Breast epithelium (tissue), 3 donors: ENCODE data around the gene PRRC2C.
"Not testable (repeated sequence)": the region's sequence is repeated elsewhere in the genome, so short reads cannot be mapped to it uniquely, and the experiment has no call there.

ENCODE experiments used
- CTCF ChIP-seq, 3 donors: fragments of 450-650 bp; IDR thresholded peaks; one replicate each; pipeline ENCODE4 v1.5.1; 2016 to 2017; ENCODE audit warnings: antibody characterized with exemption in 3 of 3, mild to moderate bottlenecking in 3 of 3, moderate library complexity in 3 of 3
- POLR2A ChIP-seq: fragments of 450-650 bp; IDR thresholded peaks from one replicate; pipeline ENCODE4 v1.6.1; 2016; ENCODE audit warnings: antibody characterized with exemption, mild to moderate bottlenecking, moderate library complexity
- POLR2AphosphoS5 ChIP-seq, 3 donors: sonication (generic); formaldehyde crosslinking; IDR thresholded peaks; one replicate each; pipeline ENCODE4 v1.6.1; 2017; ENCODE audit warnings: antibody characterized with exemption in 3 of 3

- TF ChIP-seq CTCF (IDR thresholded peaks at IDR 0.05); POLR2A; POLR2AphosphoS5 (IDR thresholded peaks at IDR 0.05): not testable (repeated sequence)
These were observed 65.3 kb downstream of the PRRC2C start for GRCh38 chr1:171550598-171551100.
